NB4 (cell line): ENCODE measurements around the gene ANKRD11.

ENCODE experiments used
- MYC ChIP-seq: IDR thresholded peaks from 2 replicates; pipeline ENCODE4 v1.6.1; 2011; ENCODE audit warnings: low read depth, low read length
- TF ChIP-seq, protein P1 (sequence below): IDR thresholded peaks from one replicate; pipeline ENCODE4 v1.5.1; 2012; ENCODE audit warnings: low read depth, low read length

GRCh38 chr16:89242795-89243200 is 247.6 kb downstream of the ANKRD11 start:
- TF ChIP-seq, protein P1, sequence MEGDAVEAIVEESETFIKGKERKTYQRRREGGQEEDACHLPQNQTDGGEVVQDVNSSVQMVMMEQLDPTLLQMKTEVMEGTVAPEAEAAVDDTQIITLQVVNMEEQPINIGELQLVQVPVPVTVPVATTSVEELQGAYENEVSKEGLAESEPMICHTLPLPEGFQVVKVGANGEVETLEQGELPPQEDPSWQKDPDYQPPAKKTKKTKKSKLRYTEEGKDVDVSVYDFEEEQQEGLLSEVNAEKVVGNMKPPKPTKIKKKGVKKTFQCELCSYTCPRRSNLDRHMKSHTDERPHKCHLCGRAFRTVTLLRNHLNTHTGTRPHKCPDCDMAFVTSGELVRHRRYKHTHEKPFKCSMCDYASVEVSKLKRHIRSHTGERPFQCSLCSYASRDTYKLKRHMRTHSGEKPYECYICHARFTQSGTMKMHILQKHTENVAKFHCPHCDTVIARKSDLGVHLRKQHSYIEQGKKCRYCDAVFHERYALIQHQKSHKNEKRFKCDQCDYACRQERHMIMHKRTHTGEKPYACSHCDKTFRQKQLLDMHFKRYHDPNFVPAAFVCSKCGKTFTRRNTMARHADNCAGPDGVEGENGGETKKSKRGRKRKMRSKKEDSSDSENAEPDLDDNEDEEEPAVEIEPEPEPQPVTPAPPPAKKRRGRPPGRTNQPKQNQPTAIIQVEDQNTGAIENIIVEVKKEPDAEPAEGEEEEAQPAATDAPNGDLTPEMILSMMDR = no peak
- no peak for TF ChIP-seq MYC
